SIG-M5 (cell line): ENCODE measurements around the gene MECP2.
"Not testable (repeated sequence)": the region's sequence is repeated elsewhere in the genome, so short reads cannot be mapped to it uniquely, and the experiment has no call there.

Experiments used
- DNase-seq: peaks from one replicate; lab custom pipeline; 2025; lab: John Stamatoyannopoulos, UW

Gene MECP2

DNA sequence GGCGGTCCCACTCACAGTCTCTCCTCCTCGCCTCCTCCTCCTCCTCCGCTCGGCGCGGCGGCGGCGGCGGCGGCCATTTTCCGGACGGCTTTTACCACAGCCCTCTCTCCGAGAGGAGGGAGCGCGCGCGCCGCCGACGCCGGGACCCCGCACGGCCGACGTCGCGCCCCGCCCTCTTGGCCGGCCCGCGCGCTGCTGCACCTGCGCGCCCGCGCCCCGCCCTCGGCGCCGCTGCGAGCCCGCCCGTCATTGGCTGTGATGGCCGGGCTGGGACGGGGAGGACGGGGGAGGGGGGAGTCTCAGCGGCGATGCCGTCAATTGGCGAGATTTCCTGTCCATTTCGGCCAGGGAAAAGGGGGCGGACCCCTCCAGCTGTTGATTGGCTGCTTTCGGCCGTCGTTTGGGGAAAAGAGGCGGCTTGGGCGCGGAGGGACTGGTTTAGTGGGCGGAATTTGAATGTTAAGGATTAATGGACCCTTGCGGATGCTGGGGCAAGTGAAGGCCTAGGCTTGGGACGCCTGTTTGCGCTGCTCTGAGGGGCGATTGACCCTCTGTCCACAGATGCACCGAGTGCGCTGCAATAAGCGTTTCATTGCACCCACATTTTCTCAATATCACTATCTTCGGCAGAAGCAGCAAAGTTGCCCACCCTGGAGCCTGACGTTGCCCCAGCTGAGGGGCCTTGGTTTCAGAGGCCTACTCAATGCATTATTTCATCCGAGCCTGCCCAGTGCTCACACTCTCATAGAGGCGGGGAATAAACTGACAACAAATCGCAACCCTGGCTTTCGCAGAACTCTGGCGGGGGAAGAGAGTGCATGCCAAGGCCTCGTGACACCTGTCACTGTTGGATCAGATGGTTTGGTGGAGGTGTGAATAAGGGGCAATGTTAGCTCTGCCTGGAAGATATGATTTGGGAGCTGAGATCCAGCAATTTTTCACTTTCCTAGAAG is at the start of gene MECP2:
TSS of gene MECP2 (minus strand) at position 129 of the 953 bp plus-strand sequence.
- peak; percentile 31 for DNase-seq

DNA sequence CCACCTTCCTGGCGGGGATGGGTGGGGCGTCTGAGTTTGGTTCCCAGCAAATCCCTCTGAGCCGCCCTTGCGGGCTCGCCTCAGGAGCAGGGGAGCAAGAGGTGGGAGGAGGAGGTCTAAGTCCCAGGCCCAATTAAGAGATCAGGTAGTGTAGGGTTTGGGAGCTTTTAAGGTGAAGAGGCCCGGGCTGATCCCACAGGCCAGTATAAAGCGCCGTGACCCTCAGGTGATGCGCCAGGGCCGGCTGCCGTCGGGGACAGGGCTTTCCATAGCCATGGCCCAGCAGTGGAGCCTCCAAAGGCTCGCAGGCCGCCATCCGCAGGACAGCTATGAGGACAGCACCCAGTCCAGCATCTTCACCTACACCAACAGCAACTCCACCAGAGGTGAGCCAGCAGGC is 46.5 kb upstream of the MECP2 start, which contains the start of gene OPN1LW:
TSS of gene OPN1LW (plus strand) at position 234 of the 400 bp plus-strand sequence. CDS start at position 275, 41 bp downstream.
- not testable (repeated sequence) for DNase-seq

DNA sequence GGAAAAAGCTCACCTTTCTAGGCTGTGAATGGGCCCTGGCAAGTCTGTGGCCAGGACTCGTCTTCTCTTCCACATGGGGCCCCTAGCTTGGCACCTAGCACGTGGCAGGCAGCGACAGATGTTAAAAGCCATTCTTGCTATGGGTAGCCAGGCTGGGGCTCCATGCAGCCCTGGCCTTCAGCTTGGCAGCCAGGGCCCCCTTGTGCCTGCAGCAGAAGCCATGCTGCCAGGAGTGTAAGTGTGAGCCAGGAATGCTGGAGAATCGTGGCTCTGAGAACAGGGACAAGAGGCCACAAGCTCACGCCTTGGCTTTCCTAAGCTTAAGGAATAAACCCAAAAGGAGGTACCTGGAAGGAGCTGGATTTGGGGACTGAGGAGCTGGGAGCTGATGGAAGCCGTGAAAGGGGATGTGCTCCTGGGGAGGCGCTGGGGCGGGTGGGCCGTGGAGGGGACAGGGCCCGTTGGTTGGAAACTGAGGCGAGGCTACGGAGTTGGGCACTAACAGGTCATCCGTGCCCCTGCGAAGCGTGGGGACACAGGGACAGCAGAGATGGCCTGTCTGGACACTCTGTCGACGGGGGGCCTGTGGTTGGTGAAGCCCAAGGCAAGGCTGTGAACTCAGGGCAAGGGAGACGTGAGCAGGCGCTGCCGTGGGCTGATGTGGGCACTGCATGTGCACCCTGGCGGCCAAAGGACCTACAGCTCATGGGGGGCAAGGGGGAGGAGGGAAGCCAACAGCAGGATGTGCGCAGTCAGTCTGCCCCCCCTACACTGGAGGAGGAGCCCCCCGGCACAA is 45.6 kb upstream of the MECP2 start:
- DNase-seq: no peak

DNA sequence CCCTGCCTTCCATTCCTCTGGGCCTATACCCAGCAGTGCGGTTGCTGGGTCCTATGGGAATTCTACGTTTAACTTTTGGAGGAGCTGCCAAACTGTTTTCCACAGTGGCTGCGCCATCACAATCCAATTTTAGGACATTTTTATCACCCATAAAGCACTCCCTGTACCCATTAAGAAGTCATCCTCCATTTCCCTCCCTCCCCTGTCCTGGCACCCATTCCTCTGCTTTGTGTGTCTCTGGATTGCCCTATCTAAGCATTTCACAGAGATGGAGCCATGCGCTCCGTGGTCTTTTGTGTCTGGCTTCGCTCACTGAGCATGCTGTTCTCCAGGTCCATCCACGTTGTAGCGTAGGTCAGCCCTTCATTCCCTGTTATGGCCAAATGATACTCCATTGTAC is 44.9 kb upstream of the MECP2 start:
- no peak for DNase-seq

DNA sequence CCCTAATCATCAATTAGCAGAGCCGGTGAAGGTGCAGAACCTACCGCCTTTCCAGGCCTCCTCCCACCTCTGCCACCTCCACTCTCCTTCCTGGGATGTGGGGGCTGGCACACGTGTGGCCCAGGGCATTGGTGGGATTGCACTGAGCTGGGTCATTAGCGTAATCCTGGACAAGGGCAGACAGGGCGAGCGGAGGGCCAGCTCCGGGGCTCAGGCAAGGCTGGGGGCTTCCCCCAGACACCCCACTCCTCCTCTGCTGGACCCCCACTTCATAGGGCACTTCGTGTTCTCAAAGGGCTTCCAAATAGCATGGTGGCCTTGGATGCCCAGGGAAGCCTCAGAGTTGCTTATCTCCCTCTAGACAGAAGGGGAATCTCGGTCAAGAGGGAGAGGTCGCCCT is 43.2 kb upstream of the MECP2 start:
- DNase-seq: no peak

DNA sequence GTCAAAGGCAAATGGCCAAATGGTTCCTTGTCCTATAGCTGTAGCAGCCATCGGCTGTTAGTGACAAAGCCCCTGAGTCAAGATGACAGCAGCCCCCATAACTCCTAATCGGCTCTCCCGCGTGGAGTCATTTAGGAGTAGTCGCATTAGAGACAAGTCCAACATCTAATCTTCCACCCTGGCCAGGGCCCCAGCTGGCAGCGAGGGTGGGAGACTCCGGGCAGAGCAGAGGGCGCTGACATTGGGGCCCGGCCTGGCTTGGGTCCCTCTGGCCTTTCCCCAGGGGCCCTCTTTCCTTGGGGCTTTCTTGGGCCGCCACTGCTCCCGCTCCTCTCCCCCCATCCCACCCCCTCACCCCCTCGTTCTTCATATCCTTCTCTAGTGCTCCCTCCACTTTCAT is 42.7 kb upstream of the MECP2 start:
- no peak for DNase-seq

DNA sequence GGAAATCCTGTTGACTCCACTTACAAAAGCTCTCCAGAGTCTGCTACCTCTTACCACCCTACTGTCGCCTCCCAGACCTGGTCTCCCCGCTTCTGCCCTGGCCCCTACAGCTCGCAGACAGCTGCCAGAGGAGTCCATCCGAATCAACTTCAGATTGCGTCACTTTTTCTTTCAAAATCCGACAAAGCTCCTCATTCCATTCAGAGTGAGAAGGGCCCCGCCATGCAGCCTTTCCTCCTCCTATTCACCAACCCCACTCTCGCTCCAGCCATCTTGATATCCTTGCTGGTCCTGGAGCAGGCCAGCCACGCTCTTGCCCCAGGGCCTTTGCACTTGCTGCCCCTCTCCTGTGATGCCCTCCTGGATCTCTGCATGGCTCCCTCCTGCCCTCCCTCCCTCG is 41.3 kb upstream of the MECP2 start:
- no peak for DNase-seq

DNA sequence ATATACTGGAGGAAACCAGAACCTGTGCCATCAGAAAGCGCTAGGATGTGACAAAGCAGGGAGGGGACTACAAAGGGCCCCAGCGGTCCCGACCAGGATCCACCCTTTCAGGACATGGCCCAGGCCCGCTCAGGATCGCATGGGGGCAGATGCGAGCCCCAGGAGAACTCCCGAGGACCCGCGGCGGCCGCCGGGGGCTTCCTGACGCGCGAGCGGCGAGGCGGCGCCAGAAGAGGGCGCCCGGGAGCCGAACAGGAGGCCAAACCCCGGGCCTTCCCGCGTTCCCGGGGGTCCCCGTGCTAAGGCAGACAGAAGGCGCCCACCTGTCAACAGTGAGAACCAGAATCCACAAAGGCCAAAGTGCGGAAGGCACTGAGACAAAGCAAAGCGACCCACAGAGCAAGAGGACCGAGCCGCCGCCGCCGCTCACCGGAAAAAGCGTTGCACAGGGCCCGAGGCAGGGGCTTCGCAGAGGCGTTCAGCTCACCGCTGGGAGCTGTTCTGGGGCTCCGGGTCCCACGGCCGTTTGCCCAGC is 39.2 kb upstream of the MECP2 start:
- no peak for DNase-seq

DNA sequence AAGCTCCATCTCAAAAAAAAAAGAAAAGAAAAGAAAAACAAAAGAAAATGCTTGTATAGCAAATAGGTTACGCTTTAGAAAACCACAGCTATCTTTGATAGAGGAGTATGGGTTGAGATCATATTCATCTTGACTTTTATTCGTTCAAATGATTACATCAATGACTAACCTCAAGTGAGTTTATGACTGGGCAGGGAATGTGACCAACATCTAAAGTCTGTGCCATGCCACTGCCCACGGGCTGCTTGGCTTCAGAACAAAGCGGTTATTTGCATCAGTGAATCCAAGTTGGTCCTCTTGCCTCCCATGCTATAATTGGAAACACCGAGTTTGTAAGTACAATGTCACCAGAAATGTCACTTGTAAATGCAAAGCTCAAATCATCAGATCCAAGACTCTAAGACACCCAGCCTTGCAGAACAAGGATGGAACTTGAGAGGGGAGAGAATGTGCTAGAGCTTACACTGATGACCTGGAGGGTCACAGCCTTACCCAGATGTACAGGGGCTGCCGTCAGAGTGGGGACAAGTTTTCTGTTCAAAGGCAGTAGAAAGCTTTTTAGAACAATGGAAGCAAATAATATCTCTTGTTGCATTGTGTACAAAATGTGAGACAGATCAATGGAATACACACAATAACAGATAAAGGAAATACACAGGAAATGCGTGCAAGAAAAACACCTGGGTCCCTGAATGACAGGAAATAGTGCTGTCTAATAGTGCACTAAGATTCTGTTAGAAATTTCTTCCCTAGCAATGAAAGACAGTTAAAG is 38.1 kb upstream of the MECP2 start:
- DNase-seq: no peak

DNA sequence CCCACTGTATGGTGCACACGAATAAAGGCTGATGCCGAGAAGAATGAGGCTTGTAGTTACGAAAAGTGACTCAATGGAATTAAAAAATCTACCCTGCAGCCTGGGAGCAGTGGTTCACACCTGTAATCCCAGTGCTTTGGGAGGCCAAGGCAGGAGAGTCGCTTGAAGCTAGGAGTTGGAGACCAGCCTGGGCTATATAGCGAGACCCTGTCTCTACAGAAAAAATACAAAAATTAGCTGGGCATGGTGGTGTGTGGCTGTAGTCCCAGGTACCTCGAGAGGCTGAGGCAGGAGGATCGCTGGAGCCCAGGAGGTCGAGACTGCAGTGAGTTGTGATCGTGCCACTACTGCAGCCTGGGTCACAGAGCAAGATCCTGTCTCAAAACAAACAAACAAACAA is 34.8 kb upstream of the MECP2 start:
- DNase-seq: no peak

DNA sequence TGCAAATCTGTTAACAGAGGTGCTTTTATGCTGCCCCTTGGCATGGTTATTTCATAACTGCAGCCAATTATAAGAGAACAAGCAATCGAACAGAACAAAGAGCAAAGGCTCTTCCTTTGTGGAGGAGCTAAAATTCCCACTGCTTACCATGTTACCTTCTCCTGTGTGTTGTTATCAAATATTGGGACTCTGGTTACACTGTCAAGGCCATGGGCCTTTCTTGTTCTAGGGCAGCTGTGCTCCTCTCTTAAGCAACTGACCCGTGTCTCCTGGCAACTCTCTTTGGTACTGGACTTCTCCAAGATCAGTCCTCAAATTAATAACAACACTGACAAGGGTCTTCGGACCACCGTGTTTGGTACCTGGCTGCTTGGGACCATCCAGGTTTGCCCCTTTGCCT is 34.4 kb upstream of the MECP2 start:
- no peak for DNase-seq

DNA sequence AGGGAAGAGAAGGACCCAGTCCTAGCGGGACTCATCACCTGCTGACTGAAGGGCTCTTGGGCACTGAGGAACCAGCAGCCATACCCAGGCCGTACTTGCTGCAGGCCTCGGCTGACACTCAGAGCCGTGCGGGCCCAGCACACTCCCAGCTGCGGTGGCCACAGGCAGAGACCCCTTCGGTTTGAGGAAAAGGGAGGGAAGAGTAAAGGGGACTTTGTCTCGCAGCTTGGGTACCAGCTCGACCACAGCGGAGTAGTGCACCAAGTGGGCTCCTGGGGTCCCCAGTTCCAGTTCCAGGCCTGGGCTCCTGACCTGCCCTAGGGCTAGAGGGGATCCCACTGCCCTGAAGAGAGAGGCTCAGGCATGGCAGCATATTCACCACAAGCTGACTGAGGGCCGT is 28.6 kb upstream of the MECP2 start:
- no peak for DNase-seq

DNA sequence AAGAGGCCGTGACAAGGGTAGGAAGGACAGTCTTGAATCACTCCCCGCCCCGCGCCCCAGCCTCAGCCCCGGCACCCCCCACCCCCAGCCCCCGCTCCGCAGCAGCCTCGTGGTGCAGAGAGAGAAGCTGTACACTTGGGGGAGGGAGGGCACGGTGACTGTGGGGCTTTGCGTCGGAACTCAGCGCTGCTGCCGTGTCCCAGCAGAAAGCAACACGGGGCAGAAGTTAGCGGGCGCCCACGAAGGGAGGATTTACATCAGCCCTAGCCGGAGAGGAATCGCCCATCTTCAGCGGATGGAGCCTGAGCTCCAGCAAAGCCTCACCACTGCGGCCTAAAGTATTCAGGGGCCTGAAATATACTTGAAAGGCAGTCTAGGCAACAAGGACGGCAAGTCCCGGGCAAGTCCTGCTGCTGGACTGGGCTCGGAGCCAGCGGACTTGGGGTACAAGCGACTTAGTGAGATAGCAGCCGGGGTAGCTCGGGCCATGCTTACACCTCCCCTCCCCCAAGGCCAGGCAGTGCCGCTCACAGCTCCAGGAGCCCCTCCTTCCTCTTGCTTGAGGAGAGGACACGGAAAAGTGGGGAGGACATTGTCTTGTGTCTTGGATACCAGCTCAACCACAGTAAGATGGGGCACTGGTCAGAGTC is 28.0 kb upstream of the MECP2 start:
- no peak for DNase-seq

DNA sequence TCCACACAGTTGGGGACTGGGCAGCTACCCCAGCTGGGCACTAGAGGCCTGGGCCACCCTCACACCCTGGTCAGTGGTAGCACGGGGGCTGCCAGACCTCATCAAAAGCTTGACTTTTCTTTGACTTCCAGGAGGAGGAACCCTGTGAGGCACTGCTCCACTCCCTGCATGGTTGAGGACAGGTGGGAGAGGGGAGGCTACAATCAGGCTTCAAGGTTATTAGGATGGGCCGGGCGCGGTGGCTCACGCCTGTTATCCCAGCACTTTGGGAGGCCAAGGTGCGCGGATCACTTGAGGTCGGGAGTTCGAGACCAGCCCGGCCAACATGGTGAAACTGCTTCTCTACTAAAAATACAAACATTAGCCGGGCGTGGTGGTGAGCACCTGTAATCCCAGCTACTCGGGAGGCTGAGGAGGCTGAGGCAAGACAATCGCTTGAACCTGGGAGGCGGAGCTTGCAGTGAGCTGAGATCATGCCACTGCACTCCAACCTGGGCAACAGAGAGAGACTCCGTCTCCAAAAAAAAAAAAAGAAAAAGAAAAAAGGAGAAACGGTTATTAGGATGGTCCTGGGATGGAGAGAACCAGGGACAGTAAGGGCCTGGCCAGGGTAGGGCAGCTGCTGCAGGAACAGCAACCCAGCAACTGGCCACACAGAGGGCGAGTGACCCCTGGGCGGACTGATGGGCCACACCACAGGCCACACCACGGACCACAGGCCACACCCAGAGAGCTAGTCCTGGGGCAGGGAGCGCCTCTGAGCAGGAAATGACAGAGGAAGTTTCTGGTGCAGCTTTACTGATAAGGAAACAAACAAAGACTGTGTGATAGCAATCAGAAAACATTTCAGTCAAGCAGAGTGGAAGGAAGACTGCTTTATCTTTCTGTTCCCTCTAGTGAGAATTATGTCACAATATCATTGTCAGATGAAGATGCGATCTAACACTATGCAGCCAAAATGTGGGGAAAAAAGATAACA is 26.0 kb upstream of the MECP2 start:
- no peak for DNase-seq

DNA sequence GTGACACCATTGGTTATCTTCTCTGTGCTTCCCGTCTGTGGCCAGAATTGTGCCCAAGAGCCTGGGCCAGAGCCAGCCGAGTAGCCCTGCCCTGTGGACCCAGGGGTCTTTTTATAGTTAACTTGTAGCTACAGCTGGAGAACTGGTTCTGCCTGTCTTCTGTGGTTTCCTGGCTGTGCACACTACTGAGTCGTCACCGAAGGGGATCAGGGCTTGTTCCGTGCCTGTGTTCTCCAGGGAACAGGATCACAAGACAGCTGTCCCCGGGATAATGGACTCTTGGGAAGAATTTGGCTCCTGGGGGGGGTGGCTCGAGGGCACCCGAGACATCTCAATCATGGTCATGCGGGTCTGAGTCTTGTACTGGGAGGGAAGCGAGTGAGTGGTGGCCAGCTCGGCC is 24.4 kb upstream of the MECP2 start:
- DNase-seq: no peak

DNA sequence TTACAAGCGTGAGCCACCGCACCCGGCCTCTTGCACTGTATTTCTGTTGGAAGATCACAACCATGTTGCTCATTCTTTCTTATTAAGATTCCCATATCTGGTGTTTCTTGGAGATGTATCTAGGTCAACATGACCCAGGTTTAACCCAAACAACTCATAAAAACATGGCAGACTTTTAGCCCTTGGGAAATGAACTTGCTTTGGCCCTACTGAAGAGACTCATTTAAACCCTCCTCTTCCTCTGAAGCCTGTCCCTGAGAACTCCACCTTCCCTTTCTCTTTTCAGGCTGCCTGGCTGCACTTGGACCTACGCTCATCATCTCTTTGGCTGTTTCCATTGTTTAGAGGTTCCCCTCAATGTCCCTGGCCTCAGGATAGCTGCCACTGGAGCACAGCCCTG is 23.7 kb upstream of the MECP2 start:
- no peak for DNase-seq

DNA sequence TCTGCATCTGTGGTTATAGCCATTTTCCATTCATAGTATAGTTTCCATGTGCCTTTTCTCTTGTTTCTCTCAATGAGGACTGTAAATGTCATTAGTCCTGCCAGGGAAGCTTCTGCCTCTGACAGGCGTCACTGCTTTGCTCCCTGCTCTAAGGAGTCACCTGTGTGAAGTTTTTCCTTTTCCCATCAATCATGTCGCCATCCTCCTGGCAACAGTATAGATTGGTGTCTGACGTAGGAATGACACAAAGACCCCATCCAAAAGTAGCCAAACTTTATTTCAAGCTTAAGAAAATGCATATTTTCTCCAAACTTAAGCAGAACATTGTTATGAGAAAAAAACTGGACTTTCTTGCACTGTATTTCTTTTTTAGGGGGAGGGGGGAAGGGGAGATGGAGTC is 23.1 kb upstream of the MECP2 start:
- no peak for DNase-seq

DNA sequence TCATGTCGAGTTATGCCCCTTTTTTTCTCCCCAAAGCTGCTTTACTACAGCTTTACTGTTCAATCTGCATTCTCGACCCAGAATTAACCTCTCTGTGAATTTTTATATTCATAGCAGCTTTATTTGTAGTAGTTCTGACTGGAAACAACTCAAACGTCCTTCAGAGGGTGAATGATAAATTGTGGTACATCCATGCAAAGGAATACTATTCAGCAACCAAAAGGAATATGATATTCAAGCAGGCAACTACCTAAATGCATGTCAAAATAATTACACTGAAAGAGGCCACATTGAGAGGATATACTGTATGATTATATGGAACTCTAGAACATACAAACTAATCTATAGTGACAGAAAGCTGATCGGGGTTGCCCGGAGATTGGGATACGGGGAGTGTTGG is 20.0 kb upstream of the MECP2 start:
- no peak for DNase-seq

DNA sequence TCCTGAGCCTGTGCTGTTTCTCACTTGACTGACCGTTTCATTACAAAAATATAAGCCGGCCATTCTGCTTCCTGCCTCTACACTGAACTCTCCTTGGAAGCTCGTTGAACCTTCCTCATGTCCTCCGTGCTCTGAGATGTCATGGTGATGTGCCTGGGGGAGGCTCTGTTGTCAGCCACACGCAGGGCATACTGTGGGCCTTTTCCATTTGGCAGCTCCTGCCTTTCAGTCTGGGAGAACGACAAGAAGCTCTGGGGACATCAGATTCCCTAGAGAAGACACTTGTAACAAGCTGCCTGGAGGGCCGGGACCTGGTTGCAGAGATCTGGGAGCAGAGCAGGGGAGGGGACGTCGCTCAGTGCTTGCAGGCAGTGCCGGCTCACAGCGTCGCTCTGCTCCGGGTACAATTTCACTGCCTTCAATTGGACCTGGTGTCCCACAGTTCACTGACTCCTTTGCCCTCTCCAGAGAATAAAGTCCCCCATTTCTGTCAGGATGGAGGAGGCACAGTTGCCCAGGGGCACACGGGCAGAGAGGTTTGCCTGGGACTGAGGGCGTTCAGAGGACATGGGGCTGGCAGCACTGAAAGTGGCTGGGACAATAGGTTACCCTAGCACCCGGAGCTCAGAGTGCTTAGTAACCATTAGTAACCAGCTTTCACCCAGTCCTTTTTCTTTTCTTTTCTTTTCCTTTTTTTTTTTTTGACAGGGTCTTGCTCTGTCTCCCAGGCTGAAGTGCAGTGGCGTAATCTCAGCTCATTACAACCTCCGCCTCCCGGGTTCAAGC is 19.1 kb upstream of the MECP2 start:
- no peak for DNase-seq
